Ramos (cell line): ENCODE measurements around the gene CAMK1D.
"Not testable (repeated sequence)": the region's sequence is repeated elsewhere in the genome, so short reads cannot be mapped to it uniquely, and the experiment has no call there.

ENCODE experiments used
- in situ Hi-C: fragments of 300-500 bp; cut with MboI; formaldehyde crosslinking; loops from one replicate; pipeline ENCODE4 v1.14.3; 2022; ENCODE audit warnings: low sequenced_read_pairs; ENCODE audit not compliant: unreplicated experiment

CAMK1D gene

DNA sequence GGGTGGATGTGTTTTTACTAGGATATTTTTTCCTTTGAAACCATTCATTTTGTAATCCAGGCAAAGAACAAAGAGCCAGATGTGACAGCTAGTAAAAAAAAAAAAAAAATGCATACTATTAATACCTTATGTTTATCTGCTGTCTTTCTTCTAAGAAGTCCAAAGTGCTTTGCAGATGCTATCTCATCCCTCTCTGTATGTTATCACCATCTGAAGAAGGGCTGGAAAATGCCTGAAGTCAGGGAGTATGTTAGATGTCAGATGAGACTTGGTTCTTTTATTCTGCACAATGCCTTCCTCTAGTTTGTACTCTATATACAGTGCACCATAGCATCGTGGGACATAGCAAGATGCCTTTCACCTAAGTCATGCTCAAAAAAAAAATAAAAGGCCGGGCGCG, 10.4 kb upstream of the CAMK1D start:
- in situ Hi-C loops: no loop called here

DNA sequence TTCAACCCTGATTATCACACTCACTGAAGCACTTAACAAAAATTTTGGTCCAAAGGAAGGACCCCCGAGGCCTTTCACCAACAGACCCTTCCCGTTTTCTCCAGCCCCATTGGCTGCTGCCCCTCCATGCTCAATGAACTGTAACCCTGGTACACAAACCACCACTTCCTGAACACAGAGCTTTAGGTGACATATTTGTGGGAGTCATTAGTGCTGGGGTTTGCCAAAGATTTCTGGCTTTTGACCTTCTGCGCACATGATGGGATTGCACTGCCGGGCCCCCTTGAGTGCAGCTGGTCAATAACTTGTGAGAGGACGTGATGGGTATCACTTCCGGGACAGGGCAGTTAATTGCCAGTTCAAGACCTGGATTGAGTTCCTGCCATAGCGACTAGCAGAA, 9.0 kb upstream of the CAMK1D start:
- in situ Hi-C loops: no loop called here

DNA sequence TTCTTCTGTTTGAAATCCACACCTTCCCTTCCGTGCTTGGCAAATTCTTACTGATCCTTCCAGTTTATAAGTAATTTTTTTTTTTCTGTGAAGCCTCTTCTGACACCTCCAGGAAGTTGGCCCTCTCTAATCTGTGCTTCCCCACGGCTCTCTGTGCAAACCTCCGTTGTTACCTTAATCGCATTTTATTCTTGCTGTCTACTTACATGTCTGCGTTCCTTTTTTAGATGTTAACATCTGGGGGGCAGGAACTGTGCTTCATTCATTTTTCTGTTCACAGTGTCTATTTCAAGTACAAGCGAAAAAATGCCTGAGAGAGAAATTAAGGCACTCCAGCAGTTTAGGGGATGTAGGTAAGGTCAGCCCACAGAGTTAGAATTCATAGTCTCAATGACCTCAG, 8.4 kb upstream of the CAMK1D start:
- in situ Hi-C loops: no loop called here

DNA sequence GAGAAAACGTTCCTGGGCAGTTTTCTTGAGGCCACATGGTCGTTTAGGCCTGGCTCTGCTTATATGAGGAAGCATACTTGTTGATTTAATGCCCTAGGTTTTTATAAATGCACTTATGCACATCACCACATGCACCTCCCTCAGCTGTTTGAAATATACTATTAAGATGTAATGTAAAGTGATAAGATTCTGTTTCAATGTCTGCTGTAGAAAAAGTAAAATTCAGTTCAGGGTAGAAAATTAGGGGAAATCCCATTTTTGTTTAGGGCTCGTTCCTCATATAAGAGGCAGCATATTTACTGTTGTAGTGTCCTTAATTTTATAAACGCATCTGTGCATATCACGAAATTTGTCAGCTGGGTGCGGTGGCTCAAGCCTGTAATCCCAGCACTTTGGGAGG, 7.8 kb upstream of the CAMK1D start:
- in situ Hi-C loops: no loop called here

DNA sequence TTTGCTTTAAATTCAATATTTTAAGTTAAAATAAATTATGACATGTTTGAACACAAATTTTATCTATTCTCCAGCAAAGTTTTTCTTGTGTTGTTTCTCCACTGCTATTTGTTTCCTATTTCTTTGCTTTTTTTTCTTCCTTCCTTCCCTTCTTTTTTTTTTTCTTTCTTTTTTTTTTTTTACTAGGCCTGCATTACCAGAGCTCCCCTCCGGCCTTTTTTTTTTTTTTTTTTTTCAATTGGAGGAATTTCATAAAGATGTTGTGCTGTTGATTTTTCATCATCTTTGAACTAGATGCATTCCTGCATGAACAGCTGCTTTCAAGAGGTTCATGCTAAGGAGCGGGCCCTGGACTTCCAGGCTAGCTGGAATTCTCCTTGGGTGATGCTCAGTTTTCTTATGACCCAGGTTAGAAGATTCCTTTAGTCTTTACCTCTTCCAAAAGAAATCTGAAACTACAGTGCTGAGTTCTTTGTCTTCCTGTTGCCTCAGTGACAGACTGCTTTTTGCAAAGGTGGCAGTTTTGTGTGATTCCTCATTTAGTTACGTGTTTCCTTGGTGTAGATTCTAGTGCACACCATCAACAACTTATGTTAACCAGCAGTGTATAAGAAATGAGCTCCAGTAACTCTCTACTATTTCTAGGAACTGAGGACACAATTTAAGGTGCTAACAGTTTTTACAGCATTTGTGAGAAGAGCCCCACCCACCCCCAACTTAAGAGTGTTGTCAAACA, 4.8 kb upstream of the CAMK1D start:
- in situ Hi-C loops: no loop called here

DNA sequence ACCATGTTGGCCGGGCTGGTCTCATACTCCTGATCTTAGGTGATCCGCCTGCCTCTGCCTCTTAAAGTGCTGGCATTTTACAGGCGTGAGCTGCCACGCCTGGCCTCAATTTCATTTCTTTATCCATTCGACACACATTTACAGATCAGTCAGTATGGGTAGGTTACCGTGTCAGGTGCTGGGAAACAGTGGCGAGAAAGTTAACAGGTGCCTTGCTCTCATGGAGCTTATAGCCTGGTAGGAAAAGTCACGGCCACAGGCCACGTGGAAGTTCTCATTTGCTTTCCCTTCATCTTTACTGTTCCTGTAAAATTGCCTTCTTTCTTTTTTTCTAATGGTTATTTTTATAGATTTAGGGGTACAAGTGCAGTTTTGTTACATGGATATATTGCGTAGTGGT, 2.6 kb upstream of the CAMK1D start:
- in situ Hi-C loops: no loop called here

DNA sequence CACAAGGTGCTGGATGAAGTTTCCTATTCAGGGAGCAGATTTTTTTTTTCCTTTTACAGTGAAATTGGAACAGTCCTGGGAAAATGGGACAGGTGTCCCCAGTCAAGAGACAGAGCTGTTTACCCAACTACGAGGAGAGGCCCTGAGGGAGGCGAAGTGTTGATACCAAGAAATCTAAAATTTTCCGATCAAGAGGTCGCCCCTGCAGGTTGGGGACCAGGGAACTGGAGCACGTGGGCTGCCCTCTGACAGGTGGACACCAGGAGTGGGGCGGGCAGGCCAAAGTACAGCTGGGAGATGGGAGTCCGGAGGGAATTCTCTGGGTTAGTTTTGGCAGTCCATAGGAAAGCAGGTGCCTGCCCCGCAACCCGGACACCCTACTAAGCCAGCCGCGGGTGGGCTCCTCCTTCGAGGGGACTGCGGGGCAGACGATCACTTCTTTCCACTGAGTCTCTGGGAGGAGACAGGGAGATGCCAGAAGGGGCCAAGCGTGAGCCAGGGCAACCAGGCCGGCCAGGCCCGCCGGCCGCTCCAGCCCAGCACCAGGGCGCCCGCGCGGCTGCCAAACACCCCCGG, 965 bp upstream of the CAMK1D start:
- in situ Hi-C loops: no loop called here

DNA sequence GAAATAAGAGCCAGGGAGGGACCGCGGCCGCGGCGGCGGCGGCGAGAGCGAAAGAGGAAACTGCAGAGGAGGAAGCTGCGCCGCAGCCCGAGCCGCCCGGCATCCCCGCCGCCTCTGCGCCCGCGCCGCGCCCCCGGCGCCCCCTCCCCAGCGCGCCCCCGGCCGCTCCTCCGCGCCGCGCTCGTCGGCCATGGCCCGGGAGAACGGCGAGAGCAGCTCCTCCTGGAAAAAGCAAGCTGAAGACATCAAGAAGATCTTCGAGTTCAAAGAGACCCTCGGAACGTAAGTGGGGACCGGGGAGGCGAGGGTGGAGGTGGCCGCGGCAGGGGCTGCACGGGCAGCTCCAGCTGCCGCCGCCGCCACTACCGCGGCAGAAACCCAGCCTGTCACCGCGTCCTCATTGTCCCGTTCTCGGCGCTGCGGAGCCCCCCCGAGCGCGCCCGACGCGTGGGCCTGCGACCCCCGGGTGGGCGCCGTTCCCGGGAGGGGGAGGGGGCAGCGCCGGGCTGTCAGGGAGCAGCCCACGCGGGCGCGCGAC, 351 bp downstream of the CAMK1D start:
- in situ Hi-C loops: no loop called here

DNA sequence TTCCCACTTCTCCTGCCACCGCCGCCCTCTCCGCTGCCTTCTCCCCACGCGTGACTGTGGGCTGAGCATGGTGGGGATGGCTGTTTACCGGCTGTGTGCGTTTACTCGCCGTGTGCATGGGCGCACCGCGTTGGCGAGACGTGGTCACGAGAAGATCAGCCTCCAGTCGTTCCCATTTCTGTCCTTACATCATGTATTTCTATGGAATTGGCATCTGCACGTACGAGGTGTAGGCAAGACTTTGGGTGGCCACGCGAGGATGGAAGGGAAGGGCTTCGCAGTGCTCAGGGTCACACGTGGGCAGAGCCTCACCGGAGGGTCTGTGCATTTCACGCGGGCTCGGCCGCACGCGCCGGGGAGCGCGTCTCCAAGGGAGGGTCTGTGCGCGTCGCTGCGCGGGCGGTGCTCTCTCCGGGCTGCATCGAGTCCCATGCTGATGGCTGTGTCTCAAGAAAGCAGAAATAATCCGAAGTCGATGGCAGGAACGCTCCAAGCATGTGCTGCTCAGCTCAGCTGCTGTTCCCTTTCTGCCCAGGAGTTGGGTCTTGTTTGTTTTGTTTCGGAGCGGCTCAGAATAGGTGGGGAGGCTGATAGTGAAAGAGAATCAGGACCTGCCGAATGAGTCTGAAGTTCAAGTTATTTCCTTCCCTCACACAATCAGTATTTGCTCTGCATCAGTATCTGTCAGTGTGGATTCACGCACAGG, 973 bp downstream of the CAMK1D start:
- in situ Hi-C loops: no loop called here

DNA sequence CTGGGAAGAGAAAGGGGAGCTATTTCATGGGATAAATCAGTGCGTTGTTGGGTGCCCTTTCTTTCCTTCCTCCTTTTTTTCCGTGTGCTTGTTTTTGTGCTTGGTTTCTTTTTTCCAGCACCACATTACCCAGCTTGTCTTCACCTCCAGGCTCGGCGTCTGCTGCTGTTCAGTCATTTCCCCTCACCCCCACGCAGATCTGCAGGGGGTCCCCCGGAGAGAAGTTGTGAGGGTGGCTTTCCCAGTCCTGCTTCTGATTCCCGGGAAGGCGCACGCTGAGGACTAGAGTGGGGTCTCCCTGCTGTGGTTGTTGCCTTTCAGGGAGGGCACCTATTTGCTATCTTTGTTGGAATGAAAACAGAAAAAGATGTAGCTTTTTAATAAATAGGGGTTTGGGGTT, 1.6 kb downstream of the CAMK1D start:
- in situ Hi-C loops: no loop called here

DNA sequence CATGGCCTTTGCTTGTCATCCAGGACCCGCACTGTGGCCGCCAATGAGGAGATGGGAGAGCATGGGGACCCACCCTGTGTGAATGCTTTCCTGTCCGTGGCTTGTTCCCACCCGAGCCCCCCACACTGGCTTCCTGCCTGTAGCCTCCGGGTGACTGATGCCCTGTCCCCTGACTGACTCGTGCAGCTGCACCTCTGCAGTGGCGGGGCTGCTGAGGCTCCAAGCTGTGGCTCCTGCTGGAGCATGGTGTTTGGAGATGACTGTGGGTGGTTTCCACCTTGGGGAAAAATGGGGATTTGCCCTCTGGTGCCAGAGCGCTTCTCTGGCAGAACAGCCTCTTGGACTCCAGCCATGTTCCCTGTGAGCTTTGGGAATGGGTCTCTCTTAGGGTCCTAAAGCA, 2.1 kb downstream of the CAMK1D start:
- in situ Hi-C loops: no loop called here

DNA sequence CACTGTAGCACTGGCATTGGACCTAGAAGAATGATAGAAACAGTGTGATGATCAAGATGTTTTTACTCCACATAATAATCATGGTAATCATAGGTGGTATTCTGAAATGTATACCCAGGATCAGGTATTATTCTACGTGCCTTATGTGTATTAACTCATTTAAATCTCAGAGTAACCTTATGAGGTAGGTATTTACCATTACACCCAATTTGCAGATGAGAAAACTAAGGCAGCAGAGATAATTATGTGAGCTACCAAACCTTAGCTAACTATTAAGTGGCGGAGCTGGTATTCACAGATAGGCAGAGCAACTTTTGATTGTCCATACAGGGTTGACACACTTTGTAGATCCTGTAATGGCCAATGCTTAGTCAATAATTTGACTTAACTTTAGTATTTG, 2.5 kb downstream of the CAMK1D start:
- in situ Hi-C loops: no loop called here

DNA sequence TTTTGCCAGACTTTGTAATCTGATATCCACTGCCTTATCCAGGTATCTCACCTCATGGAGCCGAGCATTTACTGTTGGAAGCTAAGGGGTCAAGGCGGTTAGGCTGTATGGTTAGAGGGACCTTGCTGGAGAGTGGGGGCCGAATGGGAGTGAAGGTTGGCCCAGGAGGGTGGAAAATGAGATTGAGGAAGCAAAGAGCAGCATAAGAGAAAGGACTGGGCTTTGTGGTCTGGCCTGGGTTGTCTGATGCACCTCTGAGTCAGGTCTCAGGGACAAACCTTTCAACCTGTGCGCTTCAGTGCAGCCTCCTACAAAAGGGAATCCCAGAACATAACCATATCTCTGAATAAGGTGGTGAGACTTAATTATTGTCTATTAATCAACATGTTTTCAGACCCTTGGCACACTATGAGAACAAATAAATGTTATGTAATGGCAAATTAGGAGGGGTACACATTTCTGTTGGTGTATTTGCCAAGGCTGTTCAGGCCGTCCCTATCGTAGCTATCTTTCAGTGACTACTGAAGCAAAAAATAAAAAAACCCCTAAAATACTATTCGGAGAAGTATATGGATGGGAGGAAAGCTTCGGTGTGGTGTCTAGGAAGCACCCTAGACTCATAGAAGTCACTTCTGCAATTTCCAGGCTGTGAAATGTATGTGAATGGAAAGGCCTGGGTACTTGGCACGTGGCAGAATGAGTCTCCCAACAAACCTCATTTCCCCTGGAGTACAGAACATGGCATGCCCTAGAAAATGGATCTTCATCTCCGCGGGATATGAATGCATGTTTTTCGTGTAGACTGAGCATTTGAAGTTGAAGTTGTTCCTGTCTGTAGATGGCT, 4.3 kb downstream of the CAMK1D start:
- in situ Hi-C loops: no loop called here

DNA sequence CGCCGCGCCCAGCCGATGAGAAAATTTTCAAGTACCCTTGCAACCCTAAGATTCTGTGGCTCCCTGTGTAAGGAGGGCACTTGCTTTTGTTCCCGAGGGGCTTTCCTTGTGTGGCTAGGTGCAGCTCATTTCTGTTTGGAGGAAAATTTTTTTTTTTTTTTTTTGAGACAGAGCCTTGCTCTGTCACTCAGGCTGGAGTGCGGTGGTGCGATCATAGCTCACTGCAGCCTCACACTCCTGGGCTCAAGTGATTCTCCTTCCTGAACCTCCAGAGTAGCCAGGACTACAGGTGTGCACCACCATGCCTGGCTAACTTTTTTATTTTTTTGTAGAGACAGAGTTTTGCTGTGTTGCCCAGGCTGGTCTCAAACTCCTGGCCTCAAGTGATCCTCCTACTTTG, 5.3 kb downstream of the CAMK1D start:
- in situ Hi-C loops: not testable (repeated sequence)

DNA sequence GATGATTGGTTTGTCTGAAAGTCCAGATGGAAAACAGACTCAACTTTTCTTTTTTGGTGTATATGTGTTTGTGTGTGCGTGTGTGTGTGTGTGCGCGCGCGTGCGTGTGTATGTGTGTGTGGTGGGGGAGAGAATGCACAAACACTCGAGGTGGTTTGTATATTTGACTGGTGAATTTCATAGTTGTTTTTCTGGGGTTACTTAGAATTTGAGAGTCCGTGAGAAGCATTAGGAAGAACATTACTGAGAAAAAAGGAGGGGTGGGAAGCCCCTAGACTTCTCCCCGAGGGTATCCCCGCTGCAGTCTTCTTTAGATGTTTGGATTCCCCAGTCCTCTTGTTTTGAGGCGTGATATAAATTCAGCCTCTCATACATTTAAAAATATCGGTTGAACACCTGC, 6.0 kb downstream of the CAMK1D start:
- in situ Hi-C loops: no loop called here

DNA sequence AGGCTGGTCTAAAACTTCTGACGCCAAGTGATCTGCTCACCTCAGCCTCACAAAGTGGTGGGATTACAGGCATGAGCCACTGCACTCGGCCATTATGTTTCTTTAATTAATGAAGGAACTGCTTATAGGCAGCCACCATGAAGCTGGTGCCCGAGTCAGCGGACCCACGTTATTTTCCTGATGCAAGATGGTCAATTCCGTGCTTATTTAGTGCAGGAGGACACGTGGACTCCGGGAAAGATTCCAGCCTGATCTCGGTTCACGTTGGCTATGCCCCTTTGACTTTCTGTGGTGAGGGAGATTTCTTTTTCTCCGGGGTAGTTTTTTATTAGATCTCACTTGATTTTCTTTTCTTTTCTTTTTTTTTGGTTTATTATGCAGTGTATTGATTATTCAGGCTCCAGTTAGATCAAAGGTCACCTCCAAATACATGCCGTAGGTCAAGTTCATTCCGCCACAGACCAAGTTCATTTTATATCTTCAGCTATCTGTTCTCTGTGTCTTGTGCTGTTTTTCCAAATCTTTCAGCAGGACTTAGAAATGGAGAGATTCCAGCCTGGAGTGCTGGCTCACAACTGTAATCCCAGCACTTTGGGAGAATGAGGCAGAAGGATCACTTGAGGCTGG, 8.3 kb downstream of the CAMK1D start:
- in situ Hi-C loops: no loop called here

DNA sequence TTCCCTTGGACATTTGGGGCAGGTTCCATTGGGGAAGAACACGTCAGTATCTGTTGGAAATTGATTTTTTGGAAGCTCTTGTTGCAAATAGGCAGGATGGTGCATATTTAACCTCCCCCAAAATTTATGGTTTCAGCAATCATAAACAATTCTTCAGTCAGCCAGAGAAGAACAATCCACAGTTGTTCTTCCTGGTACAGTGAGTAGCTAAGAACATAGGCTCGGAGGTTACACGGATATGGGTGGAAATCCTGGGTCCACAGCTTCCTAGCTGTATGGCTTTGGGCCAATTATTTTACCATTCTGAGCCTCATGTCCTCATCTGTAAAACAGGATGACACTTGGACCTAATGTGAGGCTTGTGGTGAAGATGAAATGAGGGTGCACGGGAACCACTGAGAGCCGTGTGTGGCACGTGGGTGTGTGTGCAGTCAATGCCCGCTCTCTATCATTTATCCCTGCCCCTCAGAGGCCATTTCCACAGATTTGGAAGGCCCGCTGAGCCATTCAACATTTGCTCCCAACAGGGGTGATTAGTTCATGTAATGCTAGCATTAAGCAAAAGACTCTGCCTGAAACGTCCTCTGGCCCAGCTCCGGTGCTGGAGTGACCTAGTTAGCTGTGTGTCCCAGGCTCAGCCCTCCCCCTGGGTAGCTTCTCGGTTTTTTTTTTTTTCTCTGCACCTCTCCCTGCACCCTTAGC, 9.7 kb downstream of the CAMK1D start:
- in situ Hi-C loops: no loop called here

DNA sequence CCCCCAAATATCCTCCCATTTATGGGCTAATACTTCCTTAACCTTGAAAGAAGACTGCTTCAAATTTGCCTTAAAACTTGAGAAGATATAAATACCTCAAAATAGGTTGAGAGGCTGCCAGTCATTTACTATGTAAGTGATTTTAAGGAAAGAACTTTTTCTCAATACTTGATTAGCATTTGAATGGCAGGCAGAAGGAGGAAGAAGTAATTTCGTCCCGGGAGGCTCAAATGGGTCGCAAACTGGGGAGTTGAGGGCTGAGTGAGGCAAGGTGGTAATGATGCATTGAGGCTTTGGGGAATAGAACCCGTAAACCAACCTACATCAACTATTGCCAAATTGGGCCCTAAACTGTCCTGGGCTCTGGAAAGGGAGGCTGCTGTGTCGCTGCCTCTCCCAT, 11.1 kb downstream of the CAMK1D start:
- in situ Hi-C loops: no loop called here

DNA sequence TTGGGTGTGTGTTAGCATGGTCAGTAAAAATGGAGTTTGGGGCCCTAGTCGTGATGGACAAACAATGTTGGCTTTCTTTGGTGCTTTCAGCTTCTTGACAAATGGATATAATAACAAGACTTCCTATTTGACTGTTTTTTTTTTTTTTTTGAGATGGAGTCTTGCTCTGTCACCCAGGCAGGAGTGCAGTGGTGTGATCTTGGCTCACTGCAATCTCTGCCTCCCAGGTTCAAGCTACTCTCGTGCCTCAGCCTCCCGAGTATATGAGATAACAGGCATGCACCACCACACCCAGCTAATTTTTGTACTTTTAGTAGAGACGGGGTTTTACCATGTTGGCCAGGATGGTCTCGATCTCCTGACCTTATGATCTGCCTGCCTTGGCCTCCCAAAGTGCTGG, 11.8 kb downstream of the CAMK1D start:
- in situ Hi-C loops: not testable (repeated sequence)

DNA sequence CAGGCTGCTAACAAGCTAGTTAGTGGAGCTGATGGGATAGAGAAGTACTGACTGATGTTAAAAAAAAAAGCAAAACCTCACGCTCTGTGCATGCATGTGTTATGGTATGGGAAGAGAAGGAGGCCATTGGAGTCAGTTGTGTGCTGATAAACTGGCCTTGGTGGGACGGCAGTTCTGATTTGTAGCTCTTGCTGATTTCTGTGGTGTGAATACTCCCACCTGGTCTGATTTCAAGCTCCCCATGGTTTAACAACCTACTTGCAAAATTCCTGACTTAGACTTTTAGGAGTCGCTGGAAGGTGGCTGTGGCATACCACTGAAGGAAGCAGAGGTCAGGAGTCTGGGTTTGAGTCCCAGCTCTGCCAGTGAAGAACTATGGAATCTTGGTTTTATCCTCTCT, 15.2 kb downstream of the CAMK1D start:
- in situ Hi-C loops: no loop called here
